IMR-90 (cell line): ENCODE measurements around the gene UBE2O. TPM values are rescaled to one million over a fixed set of nuclear protein-coding genes. Genes with fewer than 3 reads are reported as not detected.

Experiments used
- ATAC-seq: fragments of 200-7000 bp; cut with Tn5 transposase; 2 replicates; pipeline ENCODE4 v1.9.1; 2020; ENCODE audit warnings: low read depth, mild to moderate bottlenecking, moderate library complexity
- BruUV-seq: library from RNA; stranded (reverse); fragments of 400-500 nt; replicated peaks from 2 replicates; lab custom pipeline; 2021; lab: Mats Ljungman, UMichigan
- CTCF ChIA-PET: fragments of 300-600 bp; formaldehyde crosslinking; extraction: SDS; loops from one replicate; lab custom pipeline; 2021; ENCODE audit warnings: antibody characterized with exemption; lab: Yijun Ruan, JAX
- POLR2A ChIA-PET: fragments of 300-600 bp; sonication (Branson Sonifier 250); formaldehyde crosslinking; loops from one replicate; lab custom pipeline; 2022; ENCODE audit warnings: antibody characterized with exemption; ENCODE audit not compliant: unreplicated experiment; lab: Charles Lee
- DNase-seq: peaks from one replicate; pipeline ENCODE4 v3.0.0; 2013
- H2AFZ ChIP-seq: replicated peaks from 2 replicates; pipeline ENCODE3; 2013; ENCODE audit warnings: low read length, mild to moderate bottlenecking; ENCODE audit not compliant: poor library complexity
- H2AK5ac ChIP-seq: 2 replicates; pipeline ENCODE4 v1.6.1; 2013; ENCODE audit warnings: low read depth, low read length, inconsistent platforms
- H2AK9ac ChIP-seq: replicated peaks from 2 replicates; pipeline ENCODE3; 2013; ENCODE audit warnings: mild to moderate bottlenecking, low read depth, low read length, moderate library complexity; ENCODE audit not compliant: poor library complexity
- H2BK120ac ChIP-seq: 2 replicates; pipeline ENCODE4 v1.6.1; 2013; ENCODE audit warnings: low read depth, low read length, inconsistent platforms
- H2BK15ac ChIP-seq: 3 replicates; pipeline ENCODE4 v1.6.1; 2013; ENCODE audit warnings: low read depth, low read length, inconsistent platforms
- H2BK20ac ChIP-seq: 2 replicates; pipeline ENCODE4 v1.6.1; 2013; ENCODE audit warnings: low read depth, mild to moderate bottlenecking, inconsistent platforms, low read length, moderate library complexity
- H2BK5ac ChIP-seq: 2 replicates; pipeline ENCODE4 v1.6.1; 2013; ENCODE audit warnings: mild to moderate bottlenecking, low read depth, low read length, inconsistent platforms; ENCODE audit not compliant: poor library complexity, severe bottlenecking
- H3K14ac ChIP-seq: replicated peaks from 2 replicates; pipeline ENCODE4 v1.6.1; 2013; ENCODE audit warnings: low read depth, low read length, inconsistent platforms
- H3K18ac ChIP-seq: 2 replicates; pipeline ENCODE4 v1.6.1; 2013; ENCODE audit warnings: low read depth, low read length, control low read depth
- H3K23ac ChIP-seq: 2 replicates; pipeline ENCODE4 v1.6.1; 2013; ENCODE audit warnings: low read depth, low read length, inconsistent platforms
- H3K27ac ChIP-seq: 2 replicates; pipeline ENCODE4 v1.5.1; 2013; ENCODE audit warnings: mild to moderate bottlenecking, control low read depth, low read length; ENCODE audit not compliant: insufficient read depth
- H3K27me3 ChIP-seq: 2 replicates; pipeline ENCODE4 v1.6.1; 2013; ENCODE audit warnings: low read length; ENCODE audit not compliant: control insufficient read depth, insufficient read depth
- H3K36me3 ChIP-seq: 2 replicates; pipeline ENCODE4 v1.6.1; 2013; ENCODE audit warnings: low read length, mixed read lengths; ENCODE audit not compliant: control insufficient read depth, insufficient read depth
- H3K4ac ChIP-seq: 2 replicates; pipeline ENCODE4 v1.6.1; 2013; ENCODE audit warnings: low read depth, low read length, inconsistent platforms
- H3K4me1 ChIP-seq: 2 replicates; pipeline ENCODE4 v1.6.1; 2013; ENCODE audit warnings: low read length, mixed read lengths; ENCODE audit not compliant: control insufficient read depth, insufficient read depth
- H3K4me2 ChIP-seq: 2 replicates; pipeline ENCODE4 v1.6.1; 2013; ENCODE audit warnings: low read depth, mild to moderate bottlenecking, control low read depth, low read length, moderate library complexity
- H3K4me3 ChIP-seq: 2 replicates; pipeline ENCODE4 v1.5.1; 2013; ENCODE audit warnings: low read depth, mild to moderate bottlenecking, control low read depth, low read length, moderate library complexity; ENCODE audit not compliant: insufficient read depth
- H3K56ac ChIP-seq: 2 replicates; pipeline ENCODE4 v1.6.1; 2013; ENCODE audit warnings: low read length, inconsistent platforms; ENCODE audit not compliant: insufficient read depth; ENCODE audit errors: extremely low read depth
- H3K79me1 ChIP-seq, 2 experiments: 2 replicates each; pipeline ENCODE4 v1.6.1; 2013; ENCODE audit warnings: low read length in 2 of 2, inconsistent platforms in 1 of 2, low read depth in 1 of 2
- H3K9ac ChIP-seq: 2 replicates; pipeline ENCODE4 v1.6.1; 2013; ENCODE audit warnings: low read depth, low read length, control low read depth
- H3K9me1 ChIP-seq: 2 replicates; pipeline ENCODE4 v1.6.1; 2013; ENCODE audit warnings: low read length, inconsistent platforms; ENCODE audit not compliant: insufficient read depth
- H3K9me3 ChIP-seq: 2 replicates; pipeline ENCODE4 v1.6.1; 2013; ENCODE audit warnings: low read length; ENCODE audit not compliant: control insufficient read depth, insufficient read depth
- H4K20me1 ChIP-seq: 2 replicates; pipeline ENCODE4 v1.6.1; 2013; ENCODE audit warnings: low read length, inconsistent platforms; ENCODE audit not compliant: insufficient read depth
- H4K5ac ChIP-seq: 2 replicates; pipeline ENCODE4 v1.6.1; 2013; ENCODE audit warnings: mild to moderate bottlenecking, low read depth, low read length, control low read depth
- H4K8ac ChIP-seq, 2 experiments: 2 replicates each; pipeline ENCODE4 v1.6.1; 2013; ENCODE audit warnings: low read depth in 2 of 2, low read length in 2 of 2, control low read depth in 1 of 2, inconsistent platforms in 1 of 2
- H4K91ac ChIP-seq: 2 replicates; pipeline ENCODE4 v1.6.1; 2013; ENCODE audit warnings: low read depth, low read length, inconsistent platforms; ENCODE audit not compliant: insufficient read depth
- BHLHE40 ChIP-seq: fragments of 150-350 bp; IDR thresholded peaks from 2 replicates; pipeline ENCODE4 v1.6.1; 2016; ENCODE audit warnings: mild to moderate bottlenecking, low read depth, low read length
- CEBPB ChIP-seq: IDR thresholded peaks from 2 replicates; pipeline ENCODE4 v1.6.1; 2012; ENCODE audit warnings: low read depth, low read length, improper control_type of control experiment
- CHD1 ChIP-seq: IDR thresholded peaks from 2 replicates; pipeline ENCODE4 v1.6.1; 2012; ENCODE audit warnings: low read depth, low read length, improper control_type of control experiment
- ELK1 ChIP-seq: fragments of 150-350 bp; IDR thresholded peaks from 2 replicates; pipeline ENCODE4 v1.6.1; 2016; ENCODE audit warnings: low read depth, mild to moderate bottlenecking, low read length, moderate library complexity, borderline replicate concordance
- FOS ChIP-seq: fragments of 150-350 bp; IDR thresholded peaks from 2 replicates; pipeline ENCODE4 v1.6.1; 2016; ENCODE audit warnings: low read depth, low read length
- MAFK ChIP-seq: IDR thresholded peaks from 2 replicates; pipeline ENCODE4 v1.6.1; 2012; ENCODE audit warnings: low read depth, low read length, improper control_type of control experiment
- MAZ ChIP-seq: IDR thresholded peaks from 2 replicates; pipeline ENCODE4 v1.6.1; 2012; ENCODE audit warnings: low read depth, mild to moderate bottlenecking, low read length, improper control_type of control experiment, moderate library complexity, borderline replicate concordance
- MXI1 ChIP-seq: IDR thresholded peaks from 2 replicates; pipeline ENCODE4 v1.6.1; 2012; ENCODE audit warnings: low read depth, mild to moderate bottlenecking, low read length, moderate library complexity, borderline replicate concordance
- NFE2L2 ChIP-seq: fragments of 150-350 bp; IDR thresholded peaks from 2 replicates; pipeline ENCODE4 v1.6.1; 2016; ENCODE audit warnings: low read depth, mild to moderate bottlenecking, low read length
- POLR2A ChIP-seq: IDR thresholded peaks from 2 replicates; pipeline ENCODE4 v1.6.1; 2012; ENCODE audit warnings: mild to moderate bottlenecking, low read depth, low read length
- RAD21 ChIP-seq: IDR thresholded peaks from 2 replicates; pipeline ENCODE4 v1.6.1; 2012; ENCODE audit warnings: low read length, improper control_type of control experiment
- RCOR1 ChIP-seq: IDR thresholded peaks from 2 replicates; pipeline ENCODE4 v1.6.1; 2012; ENCODE audit warnings: mild to moderate bottlenecking, low read length, improper control_type of control experiment; ENCODE audit not compliant: insufficient replicate concordance
- RFX5 ChIP-seq: IDR thresholded peaks from 2 replicates; pipeline ENCODE4 v1.8.0; 2012; ENCODE audit warnings: low read depth, mild to moderate bottlenecking, low read length, moderate library complexity
- SMC3 ChIP-seq: fragments of 150-350 bp; IDR thresholded peaks from 2 replicates; pipeline ENCODE4 v1.6.1; 2016; ENCODE audit warnings: low read depth, mild to moderate bottlenecking, antibody characterized with exemption, low read length, moderate library complexity
- USF2 ChIP-seq: fragments of 150-350 bp; IDR thresholded peaks from 2 replicates; pipeline ENCODE4 v1.6.1; 2017; ENCODE audit warnings: mild to moderate bottlenecking, antibody characterized with exemption, low read length, low read depth
- WGBS, 2 experiments: methylation state at CpG; one replicate each; pipeline versions ENCODE4 v1.1.5 to v1.1.7; 2013; ENCODE audit warnings: missing lambda C conversion rate in 2 of 2; ENCODE audit not compliant: insufficient read length in 1 of 2; ENCODE audit errors: extremely low coverage in 2 of 2; 5-methylcytosine and 5-hydroxymethylcytosine counted together
- dilution Hi-C: fragments of 300-500 bp; cut with HindIII; formaldehyde crosslinking; loops from one replicate; pipeline ENCODE4 v1.14.3; 2018; ENCODE audit warnings: low sequenced_read_pairs; ENCODE audit not compliant: unreplicated experiment
- in situ Hi-C: fragments of 300-500 bp; cut with MboI; formaldehyde crosslinking; loops from 3 replicates; pipeline ENCODE4 v1.14.3; 2019; ENCODE audit warnings: low sequenced_read_pairs, inconsistent platforms, mixed read lengths
- intact Hi-C: fragments of 100-400 bp; cut with micrococcal nuclease; formaldehyde crosslinking; loops from 2 replicates; pipeline ENCODE4 v1.10.0; 2022
- polyA plus RNA-seq, 3 experiments: library from polyadenylated mRNA; depleted of rRNA; stranded (reverse); fragments of >200 nt; gene quantifications; 2 replicates each; pipeline ENCODE4 v1.2.3, GENCODE V29; 2012; ENCODE audit warnings: low replicate concordance in 1 of 3
- total RNA-seq: library from RNA; depleted of rRNA; stranded (reverse); fragments of >200 nt; gene quantifications from 2 replicates; pipeline ENCODE4 v1.2.3, GENCODE V29; 2012
- TF ChIP-seq, protein P1 (sequence below): conservative IDR thresholded peaks from 2 replicates; pipeline ENCODE4 v1.5.1; 2012; ENCODE audit warnings: mild to moderate bottlenecking, low read depth, low read length, improper control_type of control experiment

The UBE2O gene
- total and polyA plus RNA-seq, 2 of the 4 experiments (the other 2 are of a cell fraction), result 17.6 TPM

DNA sequence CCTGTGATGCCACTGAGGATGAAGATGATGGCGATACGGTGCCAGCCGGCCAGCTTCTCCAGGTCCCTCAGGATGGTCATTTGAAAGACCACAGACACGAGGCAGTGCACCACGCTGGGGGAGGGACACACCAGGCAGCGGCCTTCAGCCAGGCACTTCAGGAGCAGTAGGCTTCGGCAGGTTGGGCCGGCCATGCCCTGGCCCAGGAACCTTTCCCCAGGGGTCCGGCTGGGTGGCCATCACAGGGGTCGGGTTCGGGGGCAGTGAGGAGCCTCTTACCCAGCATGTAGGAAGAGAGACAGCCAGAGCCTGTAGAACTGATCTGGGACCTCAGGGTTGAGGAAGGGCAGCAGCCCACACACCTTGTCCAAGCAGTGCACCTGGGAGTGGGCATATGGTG lies 19.8 kb upstream of the UBE2O start:
- Histone ChIP-seq H4K8ac (no peak overlapping the region), H2BK15ac (no peak overlapping the region), H3K27me3 (0 out of 2 replicates have a peak, but pooled peaks cover 1% of the 10 kb centered on the region), H2AK5ac (no peak overlapping the region), H3K9me3 (no peaks in the 10 kb centered on the region), H2AFZ (no peak overlapping the region), H3K14ac (no peak overlapping the region), H3K9ac (no peak overlapping the region), H3K36me3 (no peaks in the 10 kb centered on the region; the same call in 1 of the 2 replicates), H2BK5ac (no peak overlapping the region), H2BK120ac (no peak overlapping the region), H4K20me1 (no peaks in the 10 kb centered on the region), H3K4me3 (no peak overlapping the region), H3K18ac (no peak overlapping the region), H3K4me2 (no peak overlapping the region), H4K91ac (no peak overlapping the region), H2AK9ac (no peak overlapping the region), H3K9me1 (peaks cover under 1% of the 10 kb centered on the region; the same call in 1 of the 2 replicates), H3K4ac (no peak overlapping the region), H3K23ac (no peak overlapping the region), H4K5ac (no peak overlapping the region), H3K4me1 (no peaks in the 10 kb centered on the region), H3K27ac (no peak overlapping the region), H3K56ac (no peak overlapping the region), H2BK20ac (no peak overlapping the region), H3K79me1 (no peaks in the 10 kb centered on the region)
- 93% methylated on average over 7 of the region's 11 CpGs; no CpG with 5 or more reads in 1 of the 2 experiments for WGBS, 2 experiments
- DNase-seq, result no peak
- in situ Hi-C loops (no loop called here), dilution Hi-C loops (no loop called here), intact Hi-C loops (no loop called here)
- no peak for ATAC-seq
- CTCF ChIA-PET, result no interaction called here
- no TSS peak for BruUV-seq
- TF ChIP-seq NFE2L2, result no peak
- TF ChIP-seq FOS, result no peak
- TF ChIP-seq RAD21, result no peak
- no peak for TF ChIP-seq USF2
- no peak for TF ChIP-seq BHLHE40
- TF ChIP-seq CEBPB, result no peak
- no peak for TF ChIP-seq ELK1
- TF ChIP-seq RFX5, result no peak
- no peak for TF ChIP-seq RCOR1
- no peak for TF ChIP-seq MAFK
- no peak for TF ChIP-seq CHD1
- TF ChIP-seq, protein P1, sequence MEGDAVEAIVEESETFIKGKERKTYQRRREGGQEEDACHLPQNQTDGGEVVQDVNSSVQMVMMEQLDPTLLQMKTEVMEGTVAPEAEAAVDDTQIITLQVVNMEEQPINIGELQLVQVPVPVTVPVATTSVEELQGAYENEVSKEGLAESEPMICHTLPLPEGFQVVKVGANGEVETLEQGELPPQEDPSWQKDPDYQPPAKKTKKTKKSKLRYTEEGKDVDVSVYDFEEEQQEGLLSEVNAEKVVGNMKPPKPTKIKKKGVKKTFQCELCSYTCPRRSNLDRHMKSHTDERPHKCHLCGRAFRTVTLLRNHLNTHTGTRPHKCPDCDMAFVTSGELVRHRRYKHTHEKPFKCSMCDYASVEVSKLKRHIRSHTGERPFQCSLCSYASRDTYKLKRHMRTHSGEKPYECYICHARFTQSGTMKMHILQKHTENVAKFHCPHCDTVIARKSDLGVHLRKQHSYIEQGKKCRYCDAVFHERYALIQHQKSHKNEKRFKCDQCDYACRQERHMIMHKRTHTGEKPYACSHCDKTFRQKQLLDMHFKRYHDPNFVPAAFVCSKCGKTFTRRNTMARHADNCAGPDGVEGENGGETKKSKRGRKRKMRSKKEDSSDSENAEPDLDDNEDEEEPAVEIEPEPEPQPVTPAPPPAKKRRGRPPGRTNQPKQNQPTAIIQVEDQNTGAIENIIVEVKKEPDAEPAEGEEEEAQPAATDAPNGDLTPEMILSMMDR, result no peak
- no peak for TF ChIP-seq MXI1
- TF ChIP-seq MAZ, result no peak
- TF ChIP-seq SMC3, result no peak
- no peak for TF ChIP-seq POLR2A
- POLR2A ChIA-PET, result no interaction called here
